HAP-1 (cell line): ENCODE measurements around the gene KIAA0232.
"Not testable (repeated sequence)": the region's sequence is repeated elsewhere in the genome, so short reads cannot be mapped to it uniquely, and the experiment has no call there.

Experiments used
- DNase-seq, 2 experiments: peaks; one replicate each; pipeline ENCODE4 v3.0.0-alpha.2; 2016 to 2020; ENCODE audit warnings: low spot score in 2 of 2
- H3K27me3 ChIP-seq: fragments of 250-450 bp; sonication (Bioruptor Pico); 2 replicates; pipeline ENCODE4 v1.5.1; 2020; ENCODE audit warnings: low read depth, mild to moderate bottlenecking, moderate library complexity
- H3K36me3 ChIP-seq: fragments of 250-450 bp; sonication (Bioruptor Pico); replicated peaks from 2 replicates; pipeline ENCODE4 v1.5.1; 2020; ENCODE audit warnings: mild to moderate bottlenecking
- H3K4me1 ChIP-seq: fragments of 250-450 bp; sonication (Bioruptor Pico); 2 replicates; pipeline ENCODE4 v1.5.1; 2020; ENCODE audit warnings: mild to moderate bottlenecking
- H3K4me3 ChIP-seq: fragments of 250-450 bp; sonication (Bioruptor Pico); 2 replicates; pipeline ENCODE4 v1.5.1; 2020; ENCODE audit warnings: mild to moderate bottlenecking, moderate library complexity
- H3K9me3 ChIP-seq: fragments of 250-450 bp; sonication (Bioruptor Pico); 2 replicates; pipeline ENCODE4 v1.5.1; 2020; ENCODE audit warnings: mild to moderate bottlenecking, moderate library complexity
- in situ Hi-C: fragments of 300-500 bp; cut with MboI; formaldehyde crosslinking; loops from 3 replicates; pipeline ENCODE4 v1.14.3; 2020; ENCODE audit warnings: low sequenced_read_pairs, inconsistent platforms, mixed read lengths

KIAA0232 gene

DNA sequence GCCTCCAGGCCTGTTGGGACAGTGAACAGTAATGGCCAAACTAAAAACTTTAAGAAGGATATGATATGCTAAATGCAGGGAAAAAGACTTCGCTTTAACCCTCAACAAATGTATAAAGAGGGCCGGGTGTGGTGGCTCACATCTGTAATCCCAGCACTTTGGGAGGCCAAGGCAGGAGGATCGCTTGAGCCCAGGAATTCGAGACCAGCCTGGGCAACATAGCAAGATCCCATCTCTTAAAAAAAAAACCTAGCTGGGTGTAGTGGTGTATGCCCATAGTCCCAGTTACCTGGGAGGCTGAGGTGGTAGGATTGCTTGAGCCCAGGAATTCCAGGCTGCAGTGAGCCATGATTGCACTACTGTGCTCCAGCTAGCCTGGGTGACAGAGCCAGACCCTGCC, 14.8 kb downstream of the KIAA0232 start:
- H3K4me1 ChIP-seq, H3K36me3 ChIP-seq, DNase-seq, H3K4me3 ChIP-seq, H3K27me3 ChIP-seq, in situ Hi-C loops, H3K9me3 ChIP-seq: not testable (repeated sequence)

GRCh38 chr4:6799091-6799490, 16.6 kb downstream of the KIAA0232 start:
- no peak for DNase-seq
- Histone ChIP-seq H3K4me3 (no peak overlapping the region), H3K27me3 (no peaks in the 10 kb centered on the region), H3K9me3 (no peaks in the 10 kb centered on the region), H3K4me1 (no peaks in the 10 kb centered on the region), H3K36me3 (peaks cover 8% of the 10 kb centered on the region; the same call in 1 of the 2 replicates)
- in situ Hi-C loops: no loop called here

DNA sequence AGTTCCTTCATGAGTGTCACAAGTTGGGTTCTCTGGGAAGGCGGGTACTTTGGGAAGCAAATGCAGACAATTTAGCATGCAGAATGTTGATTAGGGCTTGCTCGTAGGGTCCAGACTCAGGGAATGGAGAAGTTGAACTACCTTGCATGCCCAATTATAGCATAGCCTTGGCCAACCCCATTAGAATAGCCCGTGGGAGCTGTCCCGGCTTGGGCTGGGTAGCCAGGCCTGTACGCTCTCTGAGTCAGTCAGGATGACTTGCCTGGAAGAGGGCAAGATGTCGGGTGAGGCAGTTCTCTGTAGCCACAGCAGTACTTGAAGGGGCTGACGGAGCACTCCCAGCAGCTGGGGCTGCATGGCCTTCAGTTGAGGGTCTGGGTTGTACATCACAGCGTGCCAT, 19.5 kb downstream of the KIAA0232 start:
- no peak for DNase-seq
- Histone ChIP-seq H3K27me3 (no peaks in the 10 kb centered on the region), H3K4me1 (no peaks in the 10 kb centered on the region), H3K36me3 (0 out of 2 replicates have a peak, but pooled peaks cover 5% of the 10 kb centered on the region), H3K4me3 (no peak overlapping the region), H3K9me3 (no peaks in the 10 kb centered on the region)
- in situ Hi-C loops: no loop called here

- DNase-seq: no peak
- H3K9me3 ChIP-seq: no peaks in the 10 kb centered on the region
- no peaks in the 10 kb centered on the region for H3K27me3 ChIP-seq
- no peak overlapping the region for H3K4me3 ChIP-seq
- in situ Hi-C loops: no loop called here
- 0 out of 2 replicates have a peak, but pooled peaks cover 5% of the 10 kb centered on the region for H3K36me3 ChIP-seq
- H3K4me1 ChIP-seq: no peaks in the 10 kb centered on the region
Observed at GRCh38 chr4:6802626-6803025, 20.1 kb downstream of the KIAA0232 start.

DNA sequence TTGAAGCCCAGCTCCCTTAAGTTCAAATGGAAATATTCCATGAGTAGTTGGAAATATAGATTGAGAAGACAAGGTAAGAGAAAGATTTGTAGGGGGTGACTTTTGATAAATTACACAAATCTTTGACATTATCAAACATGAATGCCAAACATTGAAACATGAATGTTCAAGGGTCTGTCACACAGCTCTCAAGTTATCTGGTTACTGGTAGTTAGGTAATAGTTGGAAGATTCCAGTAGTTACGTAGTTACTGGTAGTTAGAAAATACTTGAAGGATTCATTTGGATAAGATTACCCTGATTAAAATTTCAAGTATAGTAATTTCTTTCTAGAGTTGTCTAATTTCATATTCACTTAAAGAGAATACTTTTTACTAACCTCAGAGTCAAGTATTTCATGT, 20.7 kb downstream of the KIAA0232 start:
- H3K27me3 ChIP-seq: no peaks in the 10 kb centered on the region
- no peak for DNase-seq
- 0 out of 2 replicates have a peak, but pooled peaks cover 5% of the 10 kb centered on the region for H3K36me3 ChIP-seq
- no peak overlapping the region for H3K4me3 ChIP-seq
- H3K9me3 ChIP-seq: no peaks in the 10 kb centered on the region
- in situ Hi-C loops: no loop called here
- no peaks in the 10 kb centered on the region for H3K4me1 ChIP-seq

GRCh38 chr4:6804082-6804752, 21.7 kb downstream of the KIAA0232 start:
- no peak overlapping the region for H3K4me3 ChIP-seq
- no peak for DNase-seq
- in situ Hi-C loops: no loop called here
- H3K4me1 ChIP-seq: no peaks in the 10 kb centered on the region
- H3K36me3 ChIP-seq: 0 out of 2 replicates have a peak, but pooled peaks cover 3% of the 10 kb centered on the region
- H3K9me3 ChIP-seq: no peaks in the 10 kb centered on the region
- no peaks in the 10 kb centered on the region for H3K27me3 ChIP-seq

- no peaks in the 10 kb centered on the region for H3K27me3 ChIP-seq
- H3K36me3 ChIP-seq: no peaks in the 10 kb centered on the region
- peaks cover 11% of the 10 kb centered on the region for H3K4me1 ChIP-seq
- H3K9me3 ChIP-seq: no peaks in the 10 kb centered on the region
- H3K4me3 ChIP-seq: no peak overlapping the region
- in situ Hi-C loops: no loop called here
- no peak for DNase-seq
Observed at GRCh38 chr4:6806924-6807626, 24.5 kb downstream of the KIAA0232 start.

- in situ Hi-C loops: no loop called here
- Histone ChIP-seq H3K4me1 (peaks cover 19% of the 10 kb centered on the region), H3K36me3 (no peaks in the 10 kb centered on the region), H3K27me3 (no peaks in the 10 kb centered on the region), H3K4me3 (no peak overlapping the region), H3K9me3 (no peaks in the 10 kb centered on the region)
- no peak for DNase-seq
Observed at GRCh38 chr4:6808259-6808658, 25.7 kb downstream of the KIAA0232 start.

GRCh38 chr4:6811165-6811564, 28.6 kb downstream of the KIAA0232 start:
- H3K27me3 ChIP-seq: no peaks in the 10 kb centered on the region
- H3K4me3 ChIP-seq: no peak overlapping the region
- DNase-seq: no peak
- H3K36me3 ChIP-seq: no peaks in the 10 kb centered on the region
- peaks cover 29% of the 10 kb centered on the region for H3K4me1 ChIP-seq
- no peaks in the 10 kb centered on the region for H3K9me3 ChIP-seq
- in situ Hi-C loops: no loop called here

- H3K27me3 ChIP-seq: no peaks in the 10 kb centered on the region
- no peak for DNase-seq
- in situ Hi-C loops: no loop called here
- no peaks in the 10 kb centered on the region for H3K36me3 ChIP-seq
- H3K9me3 ChIP-seq: no peaks in the 10 kb centered on the region
- H3K4me1 ChIP-seq: peaks cover 29% of the 10 kb centered on the region
- H3K4me3 ChIP-seq: no peak overlapping the region
Observed at GRCh38 chr4:6812766-6813165, 30.2 kb downstream of the KIAA0232 start.

GRCh38 chr4:6813725-6814124, 31.2 kb downstream of the KIAA0232 start:
- H3K4me3 ChIP-seq: no peak overlapping the region
- no peaks in the 10 kb centered on the region for H3K27me3 ChIP-seq
- DNase-seq: no peak
- peaks cover 29% of the 10 kb centered on the region for H3K4me1 ChIP-seq
- H3K9me3 ChIP-seq: peaks cover 4% of the 10 kb centered on the region
- in situ Hi-C loops: no loop called here
- H3K36me3 ChIP-seq: no peaks in the 10 kb centered on the region

DNA sequence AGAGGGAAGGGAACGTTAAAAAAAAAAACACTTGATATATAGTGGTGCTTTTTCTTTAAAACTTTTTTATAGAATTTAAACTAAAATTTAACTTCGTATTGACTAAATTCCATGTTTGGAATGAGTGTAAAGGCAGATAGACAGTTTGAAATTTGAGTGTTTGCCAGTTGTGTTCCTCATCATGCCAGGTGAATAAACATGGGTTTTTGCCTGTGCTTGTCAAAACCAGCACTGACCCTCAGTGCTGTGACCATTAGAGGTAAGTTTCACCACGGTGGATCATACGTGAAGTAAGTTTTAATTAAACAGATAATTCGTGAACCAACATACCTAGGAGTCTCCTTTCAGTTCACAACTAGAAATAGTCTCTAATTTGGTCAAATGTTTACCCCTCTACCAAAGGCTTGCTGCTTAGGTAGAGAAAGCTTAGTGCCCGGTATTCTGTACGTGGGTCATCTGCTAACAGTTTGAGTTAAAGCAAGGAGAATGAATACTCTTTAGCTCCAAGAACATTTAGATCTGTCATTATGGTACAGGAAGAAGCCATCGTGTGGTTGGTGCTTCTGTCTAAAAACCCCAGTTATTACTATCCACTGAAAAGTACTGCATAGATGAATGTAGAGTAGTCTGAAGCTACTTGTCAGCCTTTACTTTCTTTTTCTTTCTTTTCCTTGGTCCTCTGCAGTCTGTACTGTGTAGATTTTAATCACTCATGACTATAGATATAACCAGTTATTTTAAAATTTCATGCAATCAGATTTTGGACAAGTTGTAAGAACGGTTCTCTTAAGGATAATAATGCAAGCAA, 32.7 kb downstream of the KIAA0232 start:
- no peak for DNase-seq
- Histone ChIP-seq H3K4me1 (peaks cover 29% of the 10 kb centered on the region), H3K27me3 (no peaks in the 10 kb centered on the region), H3K9me3 (peaks cover 13% of the 10 kb centered on the region), H3K4me3 (no peak overlapping the region), H3K36me3 (no peaks in the 10 kb centered on the region)
- in situ Hi-C loops: no loop called here

DNA sequence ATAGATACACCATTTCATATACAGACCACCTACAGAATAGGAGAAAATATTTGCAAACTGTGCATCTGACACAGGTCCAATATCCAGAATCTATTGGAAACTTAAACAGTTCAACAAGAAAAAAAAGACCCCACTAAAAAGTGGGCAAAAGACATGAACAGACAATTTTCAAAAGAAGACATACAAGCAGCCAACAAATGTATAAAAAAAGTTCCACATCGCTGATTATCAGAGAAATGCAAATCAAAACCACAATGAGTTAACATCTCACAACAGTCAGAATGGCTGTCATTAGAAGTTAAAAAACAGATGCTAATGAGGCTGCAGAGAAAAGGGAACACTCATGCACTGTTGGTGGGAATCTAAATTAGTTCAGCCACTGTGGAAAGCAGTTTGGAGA, 36.8 kb downstream of the KIAA0232 start:
- peaks cover 10% of the 10 kb centered on the region; the same call in 1 of the 2 replicates for H3K4me1 ChIP-seq
- in situ Hi-C loops: no loop called here
- peaks cover 2% of the 10 kb centered on the region for H3K36me3 ChIP-seq
- peaks cover 17% of the 10 kb centered on the region for H3K9me3 ChIP-seq
- no peak for DNase-seq
- H3K27me3 ChIP-seq: no peaks in the 10 kb centered on the region
- H3K4me3 ChIP-seq: no peak overlapping the region

- H3K4me1 ChIP-seq: peaks cover 3% of the 10 kb centered on the region; the same call in 1 of the 2 replicates
- no peaks in the 10 kb centered on the region for H3K27me3 ChIP-seq
- peaks cover 10% of the 10 kb centered on the region for H3K36me3 ChIP-seq
- no peak for DNase-seq
- peaks cover 17% of the 10 kb centered on the region for H3K9me3 ChIP-seq
- H3K4me3 ChIP-seq: no peak overlapping the region
- in situ Hi-C loops: no loop called here
Observed at GRCh38 chr4:6820695-6821094, 38.2 kb downstream of the KIAA0232 start.
